ENCODE results near the gene PEX7. TPM values are rescaled to one million over a fixed set of nuclear protein-coding genes. Genes with fewer than 3 reads are reported as not detected.

The PEX7 gene
- total and polyA plus RNA-seq, 8 donors = 2.7 to 38.5 (median 14.6) TPM; not detected in 1

DNA sequence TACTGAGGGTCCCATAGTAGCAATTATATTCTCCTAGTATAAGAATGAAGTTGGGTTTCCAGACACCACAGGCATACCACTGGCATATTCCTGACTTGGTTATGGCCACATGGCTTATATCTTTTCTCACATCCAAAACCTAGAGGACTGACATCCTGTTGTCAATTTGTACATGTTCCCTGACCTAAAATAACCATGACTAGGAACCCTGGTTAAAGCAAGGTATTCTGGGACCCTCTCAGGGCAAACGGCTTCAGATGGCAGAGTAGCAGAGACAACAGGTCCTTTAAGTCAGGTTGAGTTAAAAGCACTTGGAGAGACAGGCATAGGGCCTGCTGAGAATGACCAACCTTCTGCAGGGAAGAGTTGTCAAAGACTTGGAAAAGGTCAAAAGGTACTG lies 42.7 kb upstream of the PEX7 start:
- H3K27me3 ChIP-seq = no peaks in the 10 kb centered on the region
- TF ChIP-seq POLR2A (IDR thresholded peaks at IDR 0.05) (no peak), POLR2AphosphoS5 (IDR thresholded peaks at IDR 0.05) (no peak), CTCF (IDR thresholded peaks at IDR 0.05) (no peak), EP300 (IDR thresholded peaks at IDR 0.05) (no peak)
- no peaks in the 10 kb centered on the region for H3K9me3 ChIP-seq
- intact Hi-C loops (cut with DNase I; ENCODE audit: low total_unique reads) = no loop called here
- H3K27ac ChIP-seq = peak overlapping the region in 1 of 5 donors; percentile 50
- H3K4me1 ChIP-seq = peaks cover 25 to 84% (median 52%) of the 10 kb centered on the region in 4 donors
- H3K36me3 ChIP-seq = peaks cover 0 to 4% (median 0%) of the 10 kb centered on the region in 4 donors
- no peak for DNase-seq
- 27 to 58% (median 34%) methylated on average over 1 of the region's 1 CpG for WGBS, 5 donors
- no peak overlapping the region for H3K4me3 ChIP-seq

- no peaks in the 10 kb centered on the region for H3K27me3 ChIP-seq
- no peak overlapping the region for H3K4me3 ChIP-seq
- DNase-seq = no peak
- intact Hi-C loops (cut with DNase I; ENCODE audit: low total_unique reads) = no loop called here
- H3K4me1 ChIP-seq = peaks cover 29 to 86% (median 55%) of the 10 kb centered on the region in 4 donors
- no peaks in the 10 kb centered on the region for H3K9me3 ChIP-seq
- peaks cover 0 to 4% (median 0%) of the 10 kb centered on the region in 4 donors for H3K36me3 ChIP-seq
- no peak for TF ChIP-seq POLR2A (IDR thresholded peaks at IDR 0.05)
- TF ChIP-seq POLR2AphosphoS5 (IDR thresholded peaks at IDR 0.05) = no peak
- TF ChIP-seq EP300 (IDR thresholded peaks at IDR 0.05) = no peak
- TF ChIP-seq CTCF (IDR thresholded peaks at IDR 0.05) = no peak
- H3K27ac ChIP-seq = peak overlapping the region in 2 of 5 donors; percentile 11 to 81
- 90 to 95% (median 93%) methylated on average over 3 of the region's 3 CpGs for WGBS, 5 donors
These were observed 41.4 kb upstream of the PEX7 start for GRCh38 chr6:136780972-136781371.

GRCh38 chr6:136782021-136782770 lies 40.2 kb upstream of the PEX7 start:
- no peak for TF ChIP-seq CTCF (IDR thresholded peaks at IDR 0.05)
- no peak for TF ChIP-seq POLR2AphosphoS5 (IDR thresholded peaks at IDR 0.05)
- no peak for TF ChIP-seq POLR2A (IDR thresholded peaks at IDR 0.05)
- TF ChIP-seq EP300 (IDR thresholded peaks at IDR 0.05) = no peak
- intact Hi-C loops (cut with DNase I; ENCODE audit: low total_unique reads) = no loop called here
- H3K27me3 ChIP-seq = no peaks in the 10 kb centered on the region
- H3K9me3 ChIP-seq = no peaks in the 10 kb centered on the region
- peak in 1 of 2 donors; percentile 69 for DNase-seq
- peaks cover 0 to 4% (median 0%) of the 10 kb centered on the region in 4 donors for H3K36me3 ChIP-seq
- H3K4me1 ChIP-seq = peaks cover 30 to 92% (median 63%) of the 10 kb centered on the region in 4 donors
- 18 to 57% (median 48%) methylated on average over 1 of the region's 1 CpG for WGBS, 5 donors
- H3K4me3 ChIP-seq = no peak overlapping the region
- H3K27ac ChIP-seq = peak overlapping the region in 4 of 5 donors; percentile 22 to 81 (median 54)

DNA sequence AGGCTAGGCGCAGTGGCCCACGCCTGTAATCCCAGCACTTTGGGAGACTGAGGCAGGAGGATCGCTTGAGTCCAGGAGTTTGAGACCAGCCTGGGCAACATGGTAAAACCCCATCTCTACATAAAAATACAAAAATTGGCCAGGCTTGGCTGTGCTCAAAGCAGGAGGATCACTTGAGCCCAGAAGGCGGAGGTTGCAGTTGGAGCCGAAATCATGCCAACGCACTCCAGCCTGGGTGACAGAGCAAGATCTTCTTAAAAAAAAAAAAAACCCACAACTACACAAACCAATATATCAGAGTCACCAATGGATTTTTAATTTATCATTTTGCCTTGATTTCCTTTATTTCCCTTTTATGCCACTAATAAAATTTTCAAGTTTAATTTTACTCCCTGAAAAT lies 39.4 kb upstream of the PEX7 start:
- H3K36me3 ChIP-seq = peaks cover 0 to 4% (median 0%) of the 10 kb centered on the region in 4 donors
- H3K4me3 ChIP-seq = no peak overlapping the region
- peaks cover 39 to 94% (median 71%) of the 10 kb centered on the region in 4 donors for H3K4me1 ChIP-seq
- no peak for DNase-seq
- no peaks in the 10 kb centered on the region for H3K9me3 ChIP-seq
- intact Hi-C loops (cut with DNase I; ENCODE audit: low total_unique reads) = no loop called here
- H3K27me3 ChIP-seq = no peaks in the 10 kb centered on the region
- TF ChIP-seq POLR2A (IDR thresholded peaks at IDR 0.05) (no peak), CTCF (IDR thresholded peaks at IDR 0.05) (no peak), POLR2AphosphoS5 (IDR thresholded peaks at IDR 0.05) (no peak), EP300 (IDR thresholded peaks at IDR 0.05) (no peak)
- H3K27ac ChIP-seq = peak overlapping the region in 3 of 5 donors; percentile 22 to 81 (median 72)
- WGBS, 5 donors = 91 to 99% (median 98%) methylated on average over 6 of the region's 6 CpGs

All from stomach (tissue), 9 donors.